ENCODE results near the gene ASH1L. TPM values are rescaled to one million over a fixed set of nuclear protein-coding genes. Genes with fewer than 3 reads are reported as not detected.

ASH1L gene
- total RNA-seq, 1 experiment from 2014 or later: 29.3 TPM

GRCh38 chr1:155562581-155563376 is at the start of gene ASH1L (continued):
- no peak for TF ChIP-seq ZSCAN18 (CRISPR knock-in tag; IDR thresholded peaks at IDR 0.05)
- no peak for TF ChIP-seq GRHL2 (CRISPR knock-in tag; IDR thresholded peaks at IDR 0.05; ENCODE audit: insufficient replicate concordance, severe bottlenecking)
- no peak for TF ChIP-seq STAT6 (CRISPR knock-in tag; conservative IDR thresholded peaks at IDR 0.05; ENCODE audit: low read depth)
- no peak for TF ChIP-seq MXD4 (CRISPR knock-in tag; IDR thresholded peaks at IDR 0.05; ENCODE audit: borderline replicate concordance)
- TF ChIP-seq ZNF121 (CRISPR knock-in tag; IDR thresholded peaks at IDR 0.05): no peak
- TF ChIP-seq HMGA2 (CRISPR knock-in tag; IDR thresholded peaks at IDR 0.05): no peak
- TF ChIP-seq HMGXB4 (CRISPR knock-in tag; IDR thresholded peaks at IDR 0.05): peak; percentile 86
- TF ChIP-seq ARID4B (CRISPR knock-in tag; IDR thresholded peaks at IDR 0.05; ENCODE audit: borderline replicate concordance): peak; percentile 78
- no peak for TF ChIP-seq PRRX2 (CRISPR knock-in tag; IDR thresholded peaks at IDR 0.05)
- TF ChIP-seq ZBTB43 (CRISPR knock-in tag; IDR thresholded peaks at IDR 0.05): peak; percentile 89
- peak; percentile 48; the same call in 1 of the 2 replicates for TF ChIP-seq ETV6 (CRISPR knock-in tag; IDR thresholded peaks at IDR 0.05)
- TF ChIP-seq EMX1 (CRISPR knock-in tag; IDR thresholded peaks at IDR 0.05): no peak
- no peak for TF ChIP-seq TCF7 (CRISPR knock-in tag; IDR thresholded peaks at IDR 0.05; ENCODE audit: low read depth)
- TF ChIP-seq JUN (CRISPR knock-in tag; IDR thresholded peaks at IDR 0.05): peak; percentile 80; the same call in 1 of the 2 replicates
- peak; percentile 11; the same call in 1 of the 2 replicates for TF ChIP-seq CREM (CRISPR knock-in tag; IDR thresholded peaks at IDR 0.05)
- TF ChIP-seq ZNF317 (CRISPR knock-in tag; IDR thresholded peaks at IDR 0.05; ENCODE audit: borderline replicate concordance, low read depth): no peak
- TF ChIP-seq ESRRA (CRISPR knock-in tag; IDR thresholded peaks at IDR 0.05; ENCODE audit: borderline replicate concordance): peak; percentile 87
- no peak for TF ChIP-seq ATF3 (CRISPR knock-in tag; conservative IDR thresholded peaks at IDR 0.05)
- TF ChIP-seq TP53 (CRISPR knock-in tag; IDR thresholded peaks at IDR 0.05): no peak
- no peak for TF ChIP-seq NR3C1 (CRISPR knock-in tag; conservative IDR thresholded peaks at IDR 0.05; ENCODE audit: low read depth)
- TF ChIP-seq ZBTB21 (CRISPR knock-in tag; IDR thresholded peaks at IDR 0.05; ENCODE audit: borderline replicate concordance): no peak
- TF ChIP-seq SMAD4 (CRISPR knock-in tag; IDR thresholded peaks at IDR 0.05): no peak
- peak; percentile 82 for TF ChIP-seq MYBL2 (CRISPR knock-in tag; IDR thresholded peaks at IDR 0.05)
- no peak for TF ChIP-seq CTCF (IDR thresholded peaks at IDR 0.05)

All from WTC11 (cell line).